Activated B cell treated with CpG ODN at 0.5 μM for 24 hours (primary cell): ENCODE measurements around the gene TRMT44. TPM values are rescaled to one million over a fixed set of nuclear protein-coding genes. Genes with fewer than 3 reads are reported as not detected.

Source experiments
- ATAC-seq: fragments of 200-7000 bp; cut with Tn5 transposase; one replicate; pipeline ENCODE4 v1.10.0; 2021; ENCODE audit warnings: low read depth, mild to moderate bottlenecking, moderate library complexity
- CTCF ChIA-PET: fragments of 350-600 bp; sonication (Branson Sonifier 250); formaldehyde crosslinking; loops from one replicate; lab custom pipeline; 2021; ENCODE audit warnings: antibody characterized with exemption; lab: Charles Lee
- POLR2A ChIA-PET: fragments of 350-600 bp; sonication (Branson Sonifier 250); formaldehyde crosslinking; loops from one replicate; lab custom pipeline; 2021; ENCODE audit warnings: antibody characterized with exemption; lab: Charles Lee
- DNase-seq: peaks from one replicate; pipeline ENCODE4 v3.0.0; 2022
- H3K27ac Mint-ChIP-seq: one replicate; pipeline ENCODE4 v1.8.0; 2020; ENCODE audit warnings: mixed read lengths
- H3K27me3 Mint-ChIP-seq: one replicate; pipeline ENCODE4 v1.8.0; 2021; ENCODE audit warnings: mixed read lengths
- H3K36me3 Mint-ChIP-seq: one replicate; pipeline ENCODE4 v1.8.0; 2021; ENCODE audit warnings: low read depth, mixed read lengths
- H3K4me1 Mint-ChIP-seq: one replicate; pipeline ENCODE4 v1.8.0; 2021; ENCODE audit warnings: mixed read lengths
- H3K4me3 Mint-ChIP-seq: one replicate; pipeline ENCODE4 v1.8.0; 2020; ENCODE audit warnings: mild to moderate bottlenecking, mixed read lengths
- H3K9me3 Mint-ChIP-seq: one replicate; pipeline ENCODE4 v1.8.0; 2020; ENCODE audit warnings: mixed read lengths
- CTCF ChIP-seq: fragments of 200-600 bp; IDR thresholded peaks from one replicate; pipeline ENCODE4 v1.8.0; 2022; ENCODE audit warnings: antibody characterized with exemption, mild to moderate bottlenecking
- intact Hi-C: fragments of 100-400 bp; cut with micrococcal nuclease; formaldehyde crosslinking; loops from one replicate; pipeline ENCODE4 v1.15.1; 2024
- total RNA-seq: library from RNA; stranded (reverse); gene quantifications from 2 replicates; pipeline ENCODE4 v1.2.3, GENCODE V29; 2022

TRMT44 gene
- total RNA-seq, 1 donor from 2014 or later = 33.8 TPM

GRCh38 chr4:8475751-8476575 is 35.4 kb downstream of the TRMT44 start:
- peaks cover 27% of the 10 kb centered on the region for H3K36me3 Mint-ChIP-seq
- no peaks in the 10 kb centered on the region for H3K4me1 Mint-ChIP-seq
- ChIA-PET POLR2A (no interaction called here), CTCF (no interaction called here)
- TF ChIP-seq CTCF = no peak
- DNase-seq (no peak), ATAC-seq (no peak)
- H3K4me3 Mint-ChIP-seq = no peak overlapping the region
- H3K27me3 Mint-ChIP-seq = no peaks in the 10 kb centered on the region
- no peak overlapping the region for H3K27ac Mint-ChIP-seq
- H3K9me3 Mint-ChIP-seq = no peaks in the 10 kb centered on the region
- intact Hi-C loops = no loop called here

GRCh38 chr4:8477095-8477635 is 36.6 kb downstream of the TRMT44 start:
- no peaks in the 10 kb centered on the region for H3K9me3 Mint-ChIP-seq
- no peaks in the 10 kb centered on the region for H3K4me1 Mint-ChIP-seq
- H3K27me3 Mint-ChIP-seq = no peaks in the 10 kb centered on the region
- POLR2A ChIA-PET = no interaction called here
- intact Hi-C loops = no loop called here
- H3K27ac Mint-ChIP-seq = no peak overlapping the region
- no peak overlapping the region for H3K4me3 Mint-ChIP-seq
- H3K36me3 Mint-ChIP-seq = peaks cover 27% of the 10 kb centered on the region
- CTCF ChIA-PET = no interaction called here
- no peak for TF ChIP-seq CTCF
- ATAC-seq (no peak), DNase-seq (no peak)

GRCh38 chr4:8477676-8478075 is 37.1 kb downstream of the TRMT44 start:
- H3K27ac Mint-ChIP-seq = no peak overlapping the region
- no peaks in the 10 kb centered on the region for H3K4me1 Mint-ChIP-seq
- no peak for TF ChIP-seq CTCF
- CTCF ChIA-PET = no interaction called here
- ATAC-seq = no peak
- no peak overlapping the region for H3K4me3 Mint-ChIP-seq
- H3K27me3 Mint-ChIP-seq = no peaks in the 10 kb centered on the region
- intact Hi-C loops = no loop called here
- DNase-seq = no peak
- no peaks in the 10 kb centered on the region for H3K9me3 Mint-ChIP-seq
- H3K36me3 Mint-ChIP-seq = peaks cover 27% of the 10 kb centered on the region
- POLR2A ChIA-PET = no interaction called here

GRCh38 chr4:8478371-8478770 is 37.8 kb downstream of the TRMT44 start:
- no peak overlapping the region for H3K4me3 Mint-ChIP-seq
- CTCF ChIA-PET = no interaction called here
- H3K9me3 Mint-ChIP-seq = no peaks in the 10 kb centered on the region
- H3K27ac Mint-ChIP-seq = no peak overlapping the region
- intact Hi-C loops = no loop called here
- H3K4me1 Mint-ChIP-seq = no peaks in the 10 kb centered on the region
- DNase-seq = no peak
- TF ChIP-seq CTCF = no peak
- POLR2A ChIA-PET = no interaction called here
- H3K27me3 Mint-ChIP-seq = no peaks in the 10 kb centered on the region
- H3K36me3 Mint-ChIP-seq = peaks cover 27% of the 10 kb centered on the region
- ATAC-seq = no peak

GRCh38 chr4:8478801-8479744 is 38.5 kb downstream of the TRMT44 start:
- Mint-ChIP-seq H3K27ac (no peak overlapping the region), H3K4me1 (no peaks in the 10 kb centered on the region), H3K27me3 (no peaks in the 10 kb centered on the region), H3K9me3 (no peaks in the 10 kb centered on the region), H3K36me3 (peaks cover 27% of the 10 kb centered on the region), H3K4me3 (no peak overlapping the region)
- ChIA-PET POLR2A (no interaction called here), CTCF (no interaction called here)
- no peak for ATAC-seq
- no peak for DNase-seq
- intact Hi-C loops = no loop called here
- TF ChIP-seq CTCF = no peak
